OCI-LY1 (cell line): ENCODE measurements around the gene HOXD4.

Experiments
- H2AFZ ChIP-seq: fragments of 200-600 bp; sonication (generic), shearing (Covaris generic); 2 replicates; pipeline ENCODE4 v1.6.0; 2014; ENCODE audit warnings: antibody characterized with exemption, mild to moderate bottlenecking, low read length
- H3F3A ChIP-seq: fragments of 200-600 bp; sonication (generic), shearing (Covaris generic); 2 replicates; pipeline ENCODE4 v1.6.0; 2014; ENCODE audit warnings: mild to moderate bottlenecking, antibody characterized with exemption, low read length, moderate library complexity; ENCODE audit not compliant: insufficient read depth
- H3K27ac ChIP-seq: fragments of 200-600 bp; sonication (generic); 2 replicates; pipeline ENCODE4 v1.5.1; 2014; ENCODE audit warnings: low read length, mixed run types, mild to moderate bottlenecking, low read depth; ENCODE audit not compliant: poor library complexity, severe bottlenecking
- H3K27me3 ChIP-seq: fragments of 200-600 bp; sonication (generic); 2 replicates; pipeline ENCODE4 v1.6.0; 2014; ENCODE audit warnings: antibody characterized with exemption, mild to moderate bottlenecking, low read length, moderate library complexity; ENCODE audit not compliant: insufficient read depth
- H3K36me3 ChIP-seq: fragments of 200-600 bp; sonication (generic); 2 replicates; pipeline ENCODE4 v1.6.1; 2014; ENCODE audit warnings: mild to moderate bottlenecking, antibody characterized with exemption, low read length, moderate library complexity, mixed read lengths; ENCODE audit not compliant: insufficient read depth
- H3K4me1 ChIP-seq: fragments of 200-600 bp; sonication (generic); 2 replicates; pipeline ENCODE4 v1.5.1; 2014; ENCODE audit warnings: mild to moderate bottlenecking, low read length, moderate library complexity; ENCODE audit not compliant: insufficient read depth, severe bottlenecking
- H3K4me2 ChIP-seq: fragments of 200-600 bp; sonication (generic), shearing (Covaris generic); 2 replicates; pipeline ENCODE4 v1.6.1; 2014; ENCODE audit warnings: low read length
- H3K4me3 ChIP-seq: fragments of 200-600 bp; sonication (generic); 2 replicates; pipeline ENCODE4 v1.5.1; 2014; ENCODE audit warnings: low read length, low read depth, mild to moderate bottlenecking, mixed read lengths; ENCODE audit not compliant: poor library complexity, severe bottlenecking
- H3K79me2 ChIP-seq: fragments of 200-600 bp; shearing (Covaris generic); 2 replicates; pipeline ENCODE4 v1.6.1; 2016; ENCODE audit warnings: mixed run types, low read length, mixed read lengths; ENCODE audit not compliant: insufficient read depth
- H3K9ac ChIP-seq: fragments of 200-600 bp; sonication (generic), shearing (Covaris generic); 2 replicates; pipeline ENCODE4 v1.6.1; 2014; ENCODE audit warnings: mild to moderate bottlenecking, low read length, mixed read lengths
- H3K9me2 ChIP-seq: fragments of 200-600 bp; sonication (generic), shearing (Covaris generic); 2 replicates; pipeline ENCODE4 v1.6.1; 2014; ENCODE audit warnings: low read depth, mild to moderate bottlenecking, low read length, mixed read lengths
- H3K9me3 ChIP-seq: fragments of 200-600 bp; shearing (Covaris generic); 2 replicates; pipeline ENCODE4 v1.6.1; 2014; ENCODE audit warnings: low read length, mixed read lengths
- H4K20me1 ChIP-seq: fragments of 200-600 bp; sonication (generic), shearing (Covaris generic); 2 replicates; pipeline ENCODE4 v1.6.0; 2016; ENCODE audit warnings: mild to moderate bottlenecking, low read length; ENCODE audit not compliant: insufficient read depth
- EZH2 ChIP-seq: fragments of 200-600 bp; sonication (generic), shearing (Covaris generic); IDR thresholded peaks from 2 replicates; pipeline ENCODE4 v1.8.0; 2017; ENCODE audit warnings: borderline replicate concordance, mixed run types, mild to moderate bottlenecking, antibody characterized with exemption, low read length, moderate library complexity, mixed read lengths
- TF ChIP-seq, protein P1 (sequence below): fragments of 200-600 bp; sonication (generic), shearing (Covaris generic); IDR thresholded peaks from 2 replicates; pipeline ENCODE4 v1.5.1; 2017; ENCODE audit warnings: mild to moderate bottlenecking, antibody characterized with exemption, low read length, moderate library complexity, mixed read lengths

Gene HOXD4

DNA sequence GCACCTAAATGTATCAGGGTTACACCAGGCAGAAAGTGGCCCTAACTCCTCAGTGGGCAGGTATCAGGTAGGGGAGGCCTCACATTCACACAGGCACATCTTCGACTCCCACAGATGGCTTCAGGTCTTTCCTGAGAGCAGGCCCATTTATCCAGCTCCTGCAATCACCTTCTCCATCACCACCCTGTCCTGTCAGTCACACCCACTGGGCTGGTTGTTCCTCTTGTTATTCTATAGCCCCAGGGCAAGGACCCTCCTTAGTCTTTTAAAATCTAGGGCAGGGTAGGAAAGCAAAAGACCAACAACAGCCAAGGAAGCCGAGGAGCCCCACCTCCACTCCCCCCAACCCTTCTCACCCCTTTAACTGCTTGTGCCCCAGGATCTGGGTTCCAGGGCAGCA lies 9.1 kb upstream of the HOXD4 start:
- Histone ChIP-seq H3K9me3 (no peaks in the 10 kb centered on the region), H3K4me1 (peaks cover 5% of the 10 kb centered on the region), H3K4me2 (no peak overlapping the region), H3F3A (no peaks in the 10 kb centered on the region), H3K9ac (no peak overlapping the region), H2AFZ (no peak overlapping the region), H3K79me2 (no peaks in the 10 kb centered on the region), H3K9me2 (no peaks in the 10 kb centered on the region), H3K4me3 (no peak overlapping the region), H3K36me3 (no peaks in the 10 kb centered on the region), H4K20me1 (no peaks in the 10 kb centered on the region), H3K27ac (no peak overlapping the region), H3K27me3 (0 out of 2 replicates have a peak, but pooled peaks cover 3% of the 10 kb centered on the region)
- TF ChIP-seq, protein P1, sequence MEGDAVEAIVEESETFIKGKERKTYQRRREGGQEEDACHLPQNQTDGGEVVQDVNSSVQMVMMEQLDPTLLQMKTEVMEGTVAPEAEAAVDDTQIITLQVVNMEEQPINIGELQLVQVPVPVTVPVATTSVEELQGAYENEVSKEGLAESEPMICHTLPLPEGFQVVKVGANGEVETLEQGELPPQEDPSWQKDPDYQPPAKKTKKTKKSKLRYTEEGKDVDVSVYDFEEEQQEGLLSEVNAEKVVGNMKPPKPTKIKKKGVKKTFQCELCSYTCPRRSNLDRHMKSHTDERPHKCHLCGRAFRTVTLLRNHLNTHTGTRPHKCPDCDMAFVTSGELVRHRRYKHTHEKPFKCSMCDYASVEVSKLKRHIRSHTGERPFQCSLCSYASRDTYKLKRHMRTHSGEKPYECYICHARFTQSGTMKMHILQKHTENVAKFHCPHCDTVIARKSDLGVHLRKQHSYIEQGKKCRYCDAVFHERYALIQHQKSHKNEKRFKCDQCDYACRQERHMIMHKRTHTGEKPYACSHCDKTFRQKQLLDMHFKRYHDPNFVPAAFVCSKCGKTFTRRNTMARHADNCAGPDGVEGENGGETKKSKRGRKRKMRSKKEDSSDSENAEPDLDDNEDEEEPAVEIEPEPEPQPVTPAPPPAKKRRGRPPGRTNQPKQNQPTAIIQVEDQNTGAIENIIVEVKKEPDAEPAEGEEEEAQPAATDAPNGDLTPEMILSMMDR, result no peak
- TF ChIP-seq EZH2, result no peak

DNA sequence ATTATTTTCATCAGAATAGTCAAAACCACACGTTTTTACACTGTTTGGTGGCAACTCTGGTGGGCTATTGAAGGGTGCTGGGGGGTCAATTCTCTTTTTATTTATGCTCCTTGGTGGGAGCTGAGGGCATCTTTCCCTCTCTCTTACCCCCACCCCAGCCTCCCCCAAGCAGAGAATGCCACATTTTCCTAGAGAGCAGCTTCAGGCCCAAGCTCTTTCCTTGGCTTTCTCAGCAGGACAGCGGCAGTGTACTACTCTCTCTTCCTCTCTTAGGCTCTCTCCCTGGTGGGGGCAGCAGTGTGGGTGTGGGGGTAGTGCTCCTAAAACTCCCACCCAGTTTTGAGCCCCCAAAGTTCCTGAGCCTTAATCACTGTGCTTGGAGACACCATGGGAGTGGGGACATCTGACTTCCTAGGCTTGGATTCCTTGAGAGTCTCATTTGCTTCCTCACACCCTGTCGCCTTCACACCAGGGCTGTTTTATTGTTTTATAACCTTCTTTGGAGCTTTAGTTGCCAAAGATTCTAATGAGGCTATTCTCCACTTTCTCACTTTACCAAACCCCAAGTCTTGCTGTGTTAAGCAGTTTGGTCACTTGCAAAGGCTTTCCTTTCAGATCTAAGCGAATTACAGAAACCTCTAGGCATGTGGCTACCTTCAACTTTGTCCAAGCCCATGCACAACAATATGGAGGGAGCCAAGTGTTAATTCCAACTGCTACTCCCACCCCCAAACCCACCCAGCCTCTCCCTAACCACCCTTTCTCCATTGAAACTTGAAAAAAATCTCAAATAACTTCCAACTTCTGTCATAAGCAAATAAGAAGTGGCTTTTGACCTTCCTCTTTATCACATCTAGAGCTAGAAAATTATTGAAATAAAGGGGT lies 6.0 kb upstream of the HOXD4 start:
- Histone ChIP-seq H3K4me1 (peaks cover under 1% of the 10 kb centered on the region), H3K4me3 (no peak overlapping the region), H3K27me3 (0 out of 2 replicates have a peak, but pooled peaks cover 3% of the 10 kb centered on the region), H3K79me2 (no peaks in the 10 kb centered on the region), H3K36me3 (no peaks in the 10 kb centered on the region), H3K9me2 (no peaks in the 10 kb centered on the region), H3K9me3 (no peaks in the 10 kb centered on the region), H3K4me2 (no peak overlapping the region), H2AFZ (no peak overlapping the region), H3F3A (no peaks in the 10 kb centered on the region), H4K20me1 (no peaks in the 10 kb centered on the region), H3K9ac (no peak overlapping the region), H3K27ac (no peak overlapping the region)
- TF ChIP-seq, protein P1, result no peak
- TF ChIP-seq EZH2, result no peak

GRCh38 chr2:176146101-176146500 lies 5.2 kb upstream of the HOXD4 start:
- no peak overlapping the region for H2AFZ ChIP-seq
- H3K27me3 ChIP-seq, result 0 out of 2 replicates have a peak, but pooled peaks cover 3% of the 10 kb centered on the region
- H3K9ac ChIP-seq, result no peak overlapping the region
- no peaks in the 10 kb centered on the region for H4K20me1 ChIP-seq
- no peaks in the 10 kb centered on the region for H3K36me3 ChIP-seq
- H3K4me3 ChIP-seq, result no peak overlapping the region
- H3K4me2 ChIP-seq, result no peak overlapping the region
- H3F3A ChIP-seq, result no peaks in the 10 kb centered on the region
- no peak for TF ChIP-seq EZH2
- TF ChIP-seq, protein P1, result no peak
- H3K79me2 ChIP-seq, result no peaks in the 10 kb centered on the region
- no peaks in the 10 kb centered on the region for H3K4me1 ChIP-seq
- H3K27ac ChIP-seq, result no peak overlapping the region
- no peaks in the 10 kb centered on the region for H3K9me3 ChIP-seq
- H3K9me2 ChIP-seq, result no peaks in the 10 kb centered on the region
